Endothelial cell of umbilical vein (primary cell): ENCODE measurements around the gene PLA2G1B. TPM values are rescaled to one million over a fixed set of nuclear protein-coding genes. Genes with fewer than 3 reads are reported as not detected.

Source experiments
- BruUV-seq: library from RNA; stranded (reverse); fragments of 400-500 nt; replicated peaks from 2 replicates; lab custom pipeline; 2021; lab: Mats Ljungman, UMichigan
- CTCF ChIA-PET: fragments of 300-600, 350-600 bp; sonication (Branson Sonifier 250); formaldehyde crosslinking; loops from one replicate; lab custom pipeline; 2021; ENCODE audit warnings: antibody characterized with exemption, inconsistent platforms; lab: Charles Lee
- POLR2A ChIA-PET: fragments of 300-600, 350-600 bp; sonication (Branson Sonifier 250); formaldehyde crosslinking; loops from one replicate; lab custom pipeline; 2021; ENCODE audit warnings: antibody characterized with exemption, inconsistent platforms; lab: Charles Lee
- DNase-seq: peaks from one replicate; pipeline ENCODE4 v3.0.0-alpha.2; 2011; ENCODE audit warnings: low read depth, low spot score
- FAIRE-seq: peaks from 2 replicates; lab custom pipeline; 2011; peaks lifted over from hg19 to GRCh38; lab: Jason Lieb, UNC
- H2AFZ ChIP-seq: 2 replicates; pipeline ENCODE4 v1.6.0; 2012; ENCODE audit warnings: low read depth, low read length, control low read depth, inconsistent platforms
- H3K27ac ChIP-seq: 2 replicates; pipeline ENCODE4 v1.5.1; 2011; ENCODE audit warnings: low read depth, mild to moderate bottlenecking, control low read depth, low read length, moderate library complexity; ENCODE audit not compliant: insufficient read depth
- H3K27me3 ChIP-seq, 2 experiments: 2 replicates each; pipeline versions ENCODE4 v1.6.0 to v1.6.1; 2011; ENCODE audit warnings: low read length in 2 of 2, mixed read lengths in 1 of 2; ENCODE audit not compliant: control insufficient read depth in 2 of 2, insufficient read depth in 2 of 2
- H3K36me3 ChIP-seq, 2 experiments: 2 replicates in 1 of 2; 3 replicates in 1 of 2; pipeline ENCODE4 v1.5.1; 2011; ENCODE audit warnings: low read length in 2 of 2, mild to moderate bottlenecking in 1 of 2, moderate library complexity in 1 of 2; ENCODE audit not compliant: control insufficient read depth in 2 of 2, insufficient read depth in 2 of 2; ENCODE audit errors: extremely low read depth in 1 of 2
- H3K4me1 ChIP-seq: 3 replicates; pipeline ENCODE4 v1.5.1; 2011; ENCODE audit warnings: mild to moderate bottlenecking, low read length; ENCODE audit not compliant: control insufficient read depth, insufficient read depth; ENCODE audit errors: extremely low read depth
- H3K4me2 ChIP-seq: 2 replicates; pipeline ENCODE4 v1.6.1; 2011; ENCODE audit warnings: low read length, control low read depth, mixed read lengths; ENCODE audit not compliant: insufficient read depth
- H3K4me3 ChIP-seq, 3 experiments: fragments of 200-600 bp in 1 of 3; sonication (generic), shearing (Covaris generic) in 1 of 3; replicated peaks in 1 of 3; 2 replicates each; pipeline ENCODE4 v1.5.1; 2011 to 2016; ENCODE audit warnings: control low read depth in 3 of 3, low read length in 3 of 3, mild to moderate bottlenecking in 2 of 3, inconsistent platforms in 1 of 3, low read depth in 1 of 3, moderate library complexity in 1 of 3; ENCODE audit not compliant: insufficient read depth in 1 of 3
- H3K79me2 ChIP-seq: 2 replicates; pipeline ENCODE4 v1.6.0; 2012; ENCODE audit warnings: low read length, inconsistent platforms; ENCODE audit not compliant: control insufficient read depth, insufficient read depth
- H3K9ac ChIP-seq: replicated peaks from 2 replicates; pipeline ENCODE3; 2011; ENCODE audit warnings: low read length, control low read depth; ENCODE audit not compliant: insufficient read depth; ENCODE audit errors: extremely low read depth
- H3K9me1 ChIP-seq: replicated peaks from 3 replicates; pipeline ENCODE4 v1.6.0; 2011; ENCODE audit warnings: mild to moderate bottlenecking, low read length; ENCODE audit not compliant: control insufficient read depth, insufficient read depth; ENCODE audit errors: extremely low read depth
- H3K9me3 ChIP-seq: replicated peaks from 2 replicates; pipeline ENCODE4 v1.5.1; 2012; ENCODE audit warnings: low read length, inconsistent platforms; ENCODE audit not compliant: control insufficient read depth, insufficient read depth
- H4K20me1 ChIP-seq: replicated peaks from 2 replicates; pipeline ENCODE3; 2011; ENCODE audit warnings: mild to moderate bottlenecking, low read length; ENCODE audit not compliant: control insufficient read depth, insufficient read depth; ENCODE audit errors: extremely low read depth
- EZH2 ChIP-seq: IDR thresholded peaks from 2 replicates; pipeline ENCODE4 v1.6.1; 2012; ENCODE audit warnings: borderline replicate concordance, low read depth, mild to moderate bottlenecking, moderate library complexity, low read length, inconsistent platforms; ENCODE audit not compliant: severe bottlenecking
- FOS ChIP-seq: IDR thresholded peaks from 2 replicates; pipeline ENCODE4 v1.6.1; 2011; ENCODE audit warnings: mild to moderate bottlenecking, low read length, moderate library complexity, borderline replicate concordance; ENCODE audit not compliant: insufficient read depth
- GATA2 ChIP-seq: IDR thresholded peaks from 2 replicates; pipeline ENCODE4 v1.7.0; 2011; ENCODE audit warnings: low read depth, mild to moderate bottlenecking, moderate library complexity, mixed read lengths, low read length; ENCODE audit not compliant: insufficient read length, insufficient read depth
- JUN ChIP-seq: IDR thresholded peaks from 2 replicates; pipeline ENCODE4 v1.6.1; 2011; ENCODE audit warnings: borderline replicate concordance, low read depth; ENCODE audit not compliant: insufficient read length, insufficient read depth
- MAX ChIP-seq: IDR thresholded peaks from 2 replicates; pipeline ENCODE4 v1.6.1; 2011; ENCODE audit not compliant: insufficient read depth, insufficient read length
- MYC ChIP-seq: IDR thresholded peaks from one replicate; pipeline ENCODE4 v1.6.1; 2011; ENCODE audit warnings: mild to moderate bottlenecking, low read depth, low read length
- POLR2A ChIP-seq: IDR thresholded peaks from 2 replicates; pipeline ENCODE4 v1.6.1; 2012; ENCODE audit warnings: low read depth, mild to moderate bottlenecking, control low read depth, low read length
- POLR2AphosphoS5 ChIP-seq: IDR thresholded peaks from 2 replicates; pipeline ENCODE4 v1.6.1; 2012; ENCODE audit warnings: low read depth, mild to moderate bottlenecking, control low read depth, low read length, moderate library complexity; ENCODE audit not compliant: insufficient read depth
- dilution Hi-C: fragments of 300-500 bp; cut with MboI; formaldehyde crosslinking; loops from one replicate; pipeline ENCODE4 v1.15.0; 2019; ENCODE audit warnings: low sequenced_read_pairs; ENCODE audit not compliant: extremely low pct_ligation_motif_present
- intact Hi-C: fragments of 100-400 bp; cut with micrococcal nuclease; formaldehyde crosslinking; loops from one replicate; pipeline ENCODE4 v1.10.0; 2022
- polyA plus RNA-seq, 4 experiments: library from polyadenylated mRNA; depleted of rRNA in 3 of 4; stranded (reverse) in 3 of 4; unstranded in 1 of 4; fragments of >200 nt; gene quantifications; 2 replicates each; pipeline versions ENCODE4 v1.2.1 to v1.2.3, GENCODE V29; 2011 to 2012; ENCODE audit warnings: missing spikeins in 1 of 4
- total RNA-seq: library from RNA; stranded (reverse); gene quantifications from 2 replicates; pipeline ENCODE4 v1.2.3, GENCODE V29; 2021
- TF ChIP-seq, protein P1 (sequence below), 2 donors: IDR thresholded peaks; 1 replicate in 1 of 2; 2 replicates in 1 of 2; pipeline ENCODE4 v1.5.1; 2011; ENCODE audit warnings: low read length in 2 of 2, mild to moderate bottlenecking in 2 of 2, moderate library complexity in 2 of 2, control low read depth in 1 of 2, inconsistent platforms in 1 of 2, low read depth in 1 of 2; ENCODE audit not compliant: insufficient read depth in 1 of 2; ENCODE audit errors: extremely low read depth in 1 of 2

PLA2G1B gene
- total and polyA plus RNA-seq, 2 donors (not counting 3 experiments of a cell fraction or from before 2014, with no cell fraction given): not detected

- intact Hi-C loops: no loop called here
- DNase-seq (no peak), FAIRE-seq (no peak)
- no peak overlapping the region for H3K4me2 ChIP-seq
- H3K36me3 ChIP-seq: no peaks in the 10 kb centered on the region
- H3K9me1 ChIP-seq: no peaks in the 10 kb centered on the region
- no TSS peak for BruUV-seq
- dilution Hi-C loops: no loop called here
- H3K27ac ChIP-seq: no peak overlapping the region
- no peaks in the 10 kb centered on the region for H3K4me1 ChIP-seq
- no peak for TF ChIP-seq MYC
- no peak for TF ChIP-seq EZH2
- no peak for TF ChIP-seq FOS
- TF ChIP-seq GATA2: no peak
- TF ChIP-seq POLR2A: no peak
- TF ChIP-seq, protein P1, sequence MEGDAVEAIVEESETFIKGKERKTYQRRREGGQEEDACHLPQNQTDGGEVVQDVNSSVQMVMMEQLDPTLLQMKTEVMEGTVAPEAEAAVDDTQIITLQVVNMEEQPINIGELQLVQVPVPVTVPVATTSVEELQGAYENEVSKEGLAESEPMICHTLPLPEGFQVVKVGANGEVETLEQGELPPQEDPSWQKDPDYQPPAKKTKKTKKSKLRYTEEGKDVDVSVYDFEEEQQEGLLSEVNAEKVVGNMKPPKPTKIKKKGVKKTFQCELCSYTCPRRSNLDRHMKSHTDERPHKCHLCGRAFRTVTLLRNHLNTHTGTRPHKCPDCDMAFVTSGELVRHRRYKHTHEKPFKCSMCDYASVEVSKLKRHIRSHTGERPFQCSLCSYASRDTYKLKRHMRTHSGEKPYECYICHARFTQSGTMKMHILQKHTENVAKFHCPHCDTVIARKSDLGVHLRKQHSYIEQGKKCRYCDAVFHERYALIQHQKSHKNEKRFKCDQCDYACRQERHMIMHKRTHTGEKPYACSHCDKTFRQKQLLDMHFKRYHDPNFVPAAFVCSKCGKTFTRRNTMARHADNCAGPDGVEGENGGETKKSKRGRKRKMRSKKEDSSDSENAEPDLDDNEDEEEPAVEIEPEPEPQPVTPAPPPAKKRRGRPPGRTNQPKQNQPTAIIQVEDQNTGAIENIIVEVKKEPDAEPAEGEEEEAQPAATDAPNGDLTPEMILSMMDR (IDR thresholded peaks at IDR 0.05; ENCODE audit: extremely low read depth in 1 of 2, insufficient read depth in 1 of 2, low read depth in 1 of 2, low read length in 2 of 2): no peak
- TF ChIP-seq POLR2AphosphoS5: no peak
- TF ChIP-seq MAX: no peak
- no peak for TF ChIP-seq JUN
- H3K27me3 ChIP-seq: peaks cover 0 to 2% of the 10 kb centered on the region in 2 experiments
- ChIA-PET POLR2A (no interaction called here), CTCF (no interaction called here)
- H4K20me1 ChIP-seq: no peaks in the 10 kb centered on the region
- H3K9ac ChIP-seq: no peak overlapping the region
- H3K9me3 ChIP-seq: no peaks in the 10 kb centered on the region
- H3K4me3 ChIP-seq: no peak overlapping the region
- H3K79me2 ChIP-seq: no peaks in the 10 kb centered on the region
- no peak overlapping the region for H2AFZ ChIP-seq
Observed at GRCh38 chr12:120358412-120359100, 31.0 kb upstream of the PLA2G1B start.
